GM12864 (cell line): ENCODE measurements around the gene METTL5.

ENCODE experiments used
- DNase-seq: peaks from one replicate; pipeline ENCODE4 v3.0.0-alpha.2; 2011; ENCODE audit warnings: low read depth
- H3K4me3 ChIP-seq: 2 replicates; pipeline ENCODE4 v1.5.1; 2011; ENCODE audit warnings: mild to moderate bottlenecking, low read depth, low read length, control low read depth
- TF ChIP-seq, protein P1 (sequence below): IDR thresholded peaks from 2 replicates; pipeline ENCODE4 v1.5.1; 2011; ENCODE audit warnings: low read depth, mild to moderate bottlenecking, moderate library complexity, low read length, control low read depth, inconsistent platforms; ENCODE audit errors: missing control alignments

The METTL5 gene

DNA sequence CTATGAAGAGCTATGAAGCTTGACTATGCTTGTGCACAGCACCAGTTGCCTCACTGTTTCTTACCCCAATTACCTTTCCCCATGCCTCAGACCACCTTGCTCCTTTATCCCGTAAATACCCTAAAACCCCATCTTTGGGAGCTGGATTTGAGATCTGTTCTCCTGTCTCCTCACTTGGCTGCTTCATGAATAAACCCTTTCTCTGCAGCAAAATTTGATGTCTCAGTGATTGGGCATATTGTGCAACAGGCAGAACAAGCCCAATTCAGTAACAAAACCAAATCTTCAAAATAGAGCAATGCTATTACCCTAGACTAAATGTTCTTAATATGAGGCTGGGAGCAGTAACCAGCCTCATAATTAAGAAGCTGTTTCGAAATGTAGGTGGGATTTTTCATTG lies 29.5 kb downstream of the METTL5 start:
- DNase-seq, result no peak
- TF ChIP-seq, protein P1, sequence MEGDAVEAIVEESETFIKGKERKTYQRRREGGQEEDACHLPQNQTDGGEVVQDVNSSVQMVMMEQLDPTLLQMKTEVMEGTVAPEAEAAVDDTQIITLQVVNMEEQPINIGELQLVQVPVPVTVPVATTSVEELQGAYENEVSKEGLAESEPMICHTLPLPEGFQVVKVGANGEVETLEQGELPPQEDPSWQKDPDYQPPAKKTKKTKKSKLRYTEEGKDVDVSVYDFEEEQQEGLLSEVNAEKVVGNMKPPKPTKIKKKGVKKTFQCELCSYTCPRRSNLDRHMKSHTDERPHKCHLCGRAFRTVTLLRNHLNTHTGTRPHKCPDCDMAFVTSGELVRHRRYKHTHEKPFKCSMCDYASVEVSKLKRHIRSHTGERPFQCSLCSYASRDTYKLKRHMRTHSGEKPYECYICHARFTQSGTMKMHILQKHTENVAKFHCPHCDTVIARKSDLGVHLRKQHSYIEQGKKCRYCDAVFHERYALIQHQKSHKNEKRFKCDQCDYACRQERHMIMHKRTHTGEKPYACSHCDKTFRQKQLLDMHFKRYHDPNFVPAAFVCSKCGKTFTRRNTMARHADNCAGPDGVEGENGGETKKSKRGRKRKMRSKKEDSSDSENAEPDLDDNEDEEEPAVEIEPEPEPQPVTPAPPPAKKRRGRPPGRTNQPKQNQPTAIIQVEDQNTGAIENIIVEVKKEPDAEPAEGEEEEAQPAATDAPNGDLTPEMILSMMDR, result no peak
- H3K4me3 ChIP-seq, result no peak overlapping the region

DNA sequence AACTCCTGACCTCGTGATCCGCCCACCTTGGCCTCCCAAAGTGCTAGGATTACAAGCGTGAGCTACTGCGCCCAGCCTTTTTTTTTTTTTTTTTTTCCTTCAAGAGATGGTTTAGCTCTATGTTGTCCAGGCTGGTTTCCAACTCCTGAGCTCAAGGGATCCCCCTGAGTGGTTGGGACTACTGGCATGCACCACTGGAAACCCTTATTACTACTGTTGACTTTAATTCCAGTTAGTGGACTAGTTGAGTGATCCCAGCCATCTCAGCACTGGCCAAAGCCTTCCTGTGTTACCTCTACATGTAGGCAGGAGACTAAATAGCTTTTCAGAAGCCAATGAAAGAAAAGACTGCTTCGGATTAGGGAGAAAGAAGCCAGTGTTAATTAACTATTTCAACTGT lies 34.1 kb downstream of the METTL5 start:
- H3K4me3 ChIP-seq, result no peak overlapping the region
- TF ChIP-seq, protein P1, result no peak
- no peak for DNase-seq

DNA sequence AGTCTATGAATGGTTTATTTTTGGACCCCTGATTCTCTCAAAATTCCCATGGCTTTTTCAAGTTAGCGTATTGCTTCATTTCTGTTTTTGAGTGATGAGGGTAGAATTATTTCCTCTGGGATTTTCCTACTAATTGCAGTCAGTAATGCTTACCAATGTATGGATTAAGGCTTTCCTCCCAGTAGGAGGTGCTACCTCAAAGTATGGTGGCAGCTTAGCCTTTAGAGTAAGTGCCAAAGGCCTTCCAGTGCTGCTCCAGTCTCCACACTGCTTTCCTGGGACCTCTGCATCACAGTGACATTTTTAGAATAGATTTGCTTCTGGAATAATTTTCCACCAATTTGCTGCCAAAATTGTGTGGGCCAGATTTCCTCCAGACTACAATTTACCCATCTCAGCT lies 42.2 kb downstream of the METTL5 start:
- no peak for DNase-seq
- H3K4me3 ChIP-seq, result no peak overlapping the region
- TF ChIP-seq, protein P1, result no peak

DNA sequence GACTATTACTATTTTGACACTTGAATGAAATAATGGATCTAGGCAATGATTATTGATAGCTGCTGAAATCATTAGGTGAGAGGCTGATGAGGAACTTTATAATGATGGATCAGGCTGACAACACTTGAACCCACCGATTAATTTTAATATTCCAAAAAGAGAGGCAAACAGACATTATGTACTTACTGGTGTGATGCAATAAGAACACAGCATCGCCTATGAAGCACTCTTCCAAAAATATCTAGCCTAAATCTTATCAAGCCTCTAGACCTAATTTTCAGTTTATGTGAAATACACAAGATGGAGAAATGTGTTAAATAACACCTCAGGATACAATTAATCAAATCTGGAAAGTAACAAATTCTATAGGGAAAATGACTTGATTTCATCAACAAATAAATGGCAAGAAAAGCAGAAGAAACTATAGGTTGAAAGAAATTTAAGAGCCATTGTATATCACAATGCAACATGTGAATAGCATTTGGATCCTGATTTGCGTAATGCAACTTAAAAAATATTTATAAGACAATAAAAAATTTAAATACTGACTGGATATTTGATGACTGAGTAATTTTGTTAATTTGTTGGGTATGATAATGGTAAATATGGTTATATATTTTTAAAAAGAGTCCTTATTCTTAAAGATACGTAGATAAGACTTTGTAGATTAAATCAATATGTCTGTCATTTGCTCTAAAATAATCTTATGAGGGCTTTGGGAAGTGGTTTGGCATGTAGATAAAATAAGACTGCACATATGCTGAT lies 43.3 kb downstream of the METTL5 start:
- TF ChIP-seq, protein P1, result no peak
- no peak overlapping the region for H3K4me3 ChIP-seq
- DNase-seq, result no peak

DNA sequence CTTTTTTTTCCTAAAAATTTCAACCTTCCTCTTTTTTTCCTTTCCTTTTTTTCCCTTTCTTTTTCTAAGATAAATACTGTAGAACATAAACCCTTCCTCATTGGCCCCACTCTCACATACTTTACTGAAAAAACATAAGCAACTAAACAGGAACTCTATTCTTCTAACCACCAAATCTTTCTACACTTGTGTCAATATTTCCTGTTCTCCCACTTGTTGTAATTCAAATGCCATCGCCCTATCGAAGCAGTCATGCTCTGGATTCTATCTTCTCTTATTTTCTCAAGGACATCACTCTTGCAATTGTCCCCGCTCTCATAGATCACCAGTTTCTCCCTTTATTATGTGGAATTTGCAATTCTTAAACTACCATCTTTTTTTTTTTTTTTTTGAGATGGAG lies 46.3 kb downstream of the METTL5 start:
- TF ChIP-seq, protein P1, result no peak
- no peak overlapping the region for H3K4me3 ChIP-seq
- DNase-seq, result no peak

DNA sequence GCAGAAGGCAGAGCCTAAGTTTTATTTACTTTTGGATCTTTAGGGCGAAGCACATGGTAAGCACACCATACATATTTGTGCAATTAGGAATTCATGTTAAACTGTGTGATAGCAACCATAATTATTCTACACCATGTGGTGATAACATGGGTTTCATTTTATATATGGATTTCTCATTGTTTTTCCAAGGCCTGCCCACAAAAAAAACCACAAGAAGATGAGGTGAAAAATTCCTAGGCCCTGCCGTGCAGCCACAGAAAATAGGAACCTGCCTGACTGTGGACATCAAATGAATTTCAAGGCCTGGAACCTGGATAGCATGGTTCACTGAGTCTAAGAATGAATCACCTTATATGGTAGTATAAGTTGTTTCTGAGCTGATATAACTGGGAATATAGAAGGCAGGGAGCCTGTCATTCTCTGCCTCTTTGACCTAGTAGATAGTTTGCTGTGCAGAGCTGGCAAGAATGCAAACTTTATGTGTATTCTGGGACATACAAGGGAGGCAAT lies 48.4 kb downstream of the METTL5 start:
- no peak for DNase-seq
- TF ChIP-seq, protein P1, result no peak
- H3K4me3 ChIP-seq, result no peak overlapping the region

DNA sequence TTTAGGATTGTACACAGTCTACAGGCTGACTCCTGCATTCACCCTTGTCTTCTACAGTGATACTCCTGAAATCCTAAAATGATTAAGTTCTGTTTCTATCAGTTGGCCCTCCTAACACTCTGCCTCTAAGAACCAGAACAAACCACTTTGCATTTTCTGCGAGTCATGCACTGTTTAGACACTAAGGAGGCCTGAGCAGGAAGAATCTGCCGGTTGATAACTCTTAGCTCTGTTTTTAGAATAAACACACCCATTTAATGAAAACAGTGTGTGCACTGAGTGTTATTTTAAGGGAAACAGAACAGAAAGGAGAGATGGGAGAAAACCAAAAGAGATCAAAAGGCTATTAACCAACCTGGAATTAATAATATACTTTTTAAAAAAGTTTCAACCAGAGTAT lies 48.9 kb downstream of the METTL5 start:
- TF ChIP-seq, protein P1, result no peak
- no peak overlapping the region for H3K4me3 ChIP-seq
- DNase-seq, result no peak
